ENCODE data around the gene RXFP1. TPM values are rescaled to one million over a fixed set of nuclear protein-coding genes. Genes with fewer than 3 reads are reported as not detected.
A peak's percentile ranks its signal among the peaks of the same experiment; 100 is the strongest.

The RXFP1 gene
- total and polyA plus RNA-seq, 2 experiments from 2014 or later, result not detected

GRCh38 chr4:158644356-158644755 lies 122.7 kb downstream of the RXFP1 start:
- H3K27ac ChIP-seq, result no peak overlapping the region
- H3K9me3 ChIP-seq (ENCODE audit: low read depth), result no peaks in the 10 kb centered on the region
- H3K4me1 ChIP-seq (ENCODE audit: low read depth), result no peaks in the 10 kb centered on the region
- H3K4me3 ChIP-seq, result no peak overlapping the region
- no peaks in the 10 kb centered on the region for H3K27me3 ChIP-seq
- DNase-seq (ENCODE audit: low read depth in 1 of 2, low spot score in 1 of 2), result no peak
- no peaks in the 10 kb centered on the region for H3K36me3 ChIP-seq
- no peak for TF ChIP-seq CTCF (IDR thresholded peaks at IDR 0.05; ENCODE audit: low read depth, low read length)

GRCh38 chr4:158644760-158645159 lies 123.1 kb downstream of the RXFP1 start:
- DNase-seq (ENCODE audit: low read depth in 1 of 2, low spot score in 1 of 2), result no peak
- Histone ChIP-seq H3K9me3 (ENCODE audit: low read depth) (no peaks in the 10 kb centered on the region), H3K36me3 (no peaks in the 10 kb centered on the region), H3K27me3 (no peaks in the 10 kb centered on the region), H3K27ac (no peak overlapping the region), H3K4me3 (no peak overlapping the region), H3K4me1 (ENCODE audit: low read depth) (no peaks in the 10 kb centered on the region)
- no peak for TF ChIP-seq CTCF (IDR thresholded peaks at IDR 0.05; ENCODE audit: low read depth, low read length)

GRCh38 chr4:158649111-158649680 lies 127.5 kb downstream of the RXFP1 start:
- H3K4me3 ChIP-seq, result no peak overlapping the region
- H3K27ac ChIP-seq, result no peak overlapping the region
- no peaks in the 10 kb centered on the region for H3K36me3 ChIP-seq
- DNase-seq (ENCODE audit: low read depth in 1 of 2, low spot score in 1 of 2), result peak in 1 of 2 donors; percentile 86
- H3K4me1 ChIP-seq (ENCODE audit: low read depth), result no peaks in the 10 kb centered on the region
- TF ChIP-seq CTCF (IDR thresholded peaks at IDR 0.05; ENCODE audit: low read depth, low read length), result no peak
- H3K9me3 ChIP-seq (ENCODE audit: low read depth), result no peaks in the 10 kb centered on the region
- H3K27me3 ChIP-seq, result no peaks in the 10 kb centered on the region

GRCh38 chr4:158652920-158653319 lies 131.2 kb downstream of the RXFP1 start:
- H3K4me3 ChIP-seq, result no peak overlapping the region
- H3K27me3 ChIP-seq, result no peaks in the 10 kb centered on the region
- no peaks in the 10 kb centered on the region for H3K9me3 ChIP-seq (ENCODE audit: low read depth)
- no peaks in the 10 kb centered on the region for H3K4me1 ChIP-seq (ENCODE audit: low read depth)
- no peaks in the 10 kb centered on the region for H3K36me3 ChIP-seq
- TF ChIP-seq CTCF (IDR thresholded peaks at IDR 0.05; ENCODE audit: low read depth, low read length), result no peak
- DNase-seq (ENCODE audit: low read depth in 1 of 2, low spot score in 1 of 2), result no peak
- no peak overlapping the region for H3K27ac ChIP-seq

GRCh38 chr4:158656439-158656838 lies 134.8 kb downstream of the RXFP1 start:
- H3K4me1 ChIP-seq (ENCODE audit: low read depth), result no peaks in the 10 kb centered on the region
- no peak for TF ChIP-seq CTCF (IDR thresholded peaks at IDR 0.05; ENCODE audit: low read depth, low read length)
- no peaks in the 10 kb centered on the region for H3K36me3 ChIP-seq
- no peak for DNase-seq (ENCODE audit: low read depth in 1 of 2, low spot score in 1 of 2)
- H3K4me3 ChIP-seq, result no peak overlapping the region
- no peaks in the 10 kb centered on the region for H3K27me3 ChIP-seq
- H3K9me3 ChIP-seq (ENCODE audit: low read depth), result no peaks in the 10 kb centered on the region
- H3K27ac ChIP-seq, result no peak overlapping the region

Measured in cardiac muscle cell (in vitro differentiated cells and primary cell).